HepG2 (cell line): Measurements from ENCODE around the gene SLC6A12. TPM values are rescaled to one million over a fixed set of nuclear protein-coding genes. Genes with fewer than 3 reads are reported as not detected.

ENCODE experiments used
- ATAC-seq: fragments of 200-7000 bp; cut with Tn5 transposase; 3 replicates; pipeline ENCODE4 v1.9.1; 2020; ENCODE audit warnings: mild to moderate bottlenecking, moderate library complexity
- BruUV-seq: library from RNA; stranded (reverse); fragments of 400-500 nt; replicated peaks from 2 replicates; lab custom pipeline; 2021; lab: Mats Ljungman, UMichigan
- CTCF ChIA-PET: fragments of 300-600 bp; formaldehyde crosslinking; extraction: SDS; loops from one replicate; lab custom pipeline; 2021; ENCODE audit warnings: low total read pairs, inconsistent platforms, low intra/inter-chr PET ratio; lab: Yijun Ruan, JAX
- POLR2A ChIA-PET: fragments of 350-600 bp; sonication (Branson Sonifier 250); formaldehyde crosslinking; loops from one replicate; lab custom pipeline; 2020; ENCODE audit warnings: antibody characterized with exemption, inconsistent platforms; lab: Yijun Ruan, JAX
- DNase-seq: peaks from one replicate; pipeline ENCODE4 v3.0.0-alpha.2; 2015; ENCODE audit warnings: low spot score
- FAIRE-seq: peaks from 3 replicates; lab custom pipeline; 2011; peaks lifted over from hg19 to GRCh38; lab: Jason Lieb, UNC
- H2AFZ ChIP-seq: one replicate; pipeline ENCODE4 v1.6.1; 2011; ENCODE audit warnings: low read length, inconsistent platforms
- H3K27ac ChIP-seq: fragments of 300-600 bp; 3 replicates; pipeline ENCODE4 v1.8.0; 2011; ENCODE audit warnings: mixed run types, mild to moderate bottlenecking, mixed read lengths, low read length, inconsistent platforms; ENCODE audit not compliant: insufficient read depth; ENCODE audit errors: extremely low read length
- H3K27me3 ChIP-seq, 2 experiments: fragments of 200-600 bp in 1 of 2; 2 replicates in 1 of 2; 3 replicates in 1 of 2; pipeline versions ENCODE4 v1.6.0 to v1.8.0; 2011; ENCODE audit warnings: low read length in 2 of 2, mild to moderate bottlenecking in 2 of 2, moderate library complexity in 2 of 2, inconsistent platforms in 1 of 2; ENCODE audit not compliant: insufficient read depth in 2 of 2, control insufficient read depth in 1 of 2
- H3K36me3 ChIP-seq, 2 experiments: fragments of 200-600 bp in 1 of 2; replicated peaks in 1 of 2; 2 replicates in 1 of 2; 3 replicates in 1 of 2; pipeline versions ENCODE4 v1.5.1 to v1.8.0; 2011; ENCODE audit warnings: low read length in 2 of 2, inconsistent platforms in 1 of 2; ENCODE audit not compliant: insufficient read depth in 2 of 2, control insufficient read depth in 1 of 2
- H3K4me1 ChIP-seq: 2 replicates; pipeline ENCODE4 v1.5.1; 2012; ENCODE audit warnings: low read length, inconsistent platforms; ENCODE audit not compliant: insufficient read depth
- H3K4me2 ChIP-seq: 2 replicates; pipeline ENCODE4 v1.6.0; 2011; ENCODE audit warnings: low read depth, low read length, inconsistent platforms
- H3K4me3 ChIP-seq, 3 experiments: fragments of 200-600 bp in 1 of 3; sonication (generic), shearing (Covaris generic) in 1 of 3; replicated peaks in 1 of 3; 2 replicates each; pipeline ENCODE4 v1.5.1; 2011 to 2016; ENCODE audit warnings: low read length in 3 of 3, inconsistent platforms in 2 of 3, low read depth in 2 of 3, mild to moderate bottlenecking in 2 of 3, control low read depth in 1 of 3, mixed read lengths in 1 of 3; ENCODE audit not compliant: insufficient read depth in 1 of 3
- H3K79me2 ChIP-seq: one replicate; pipeline ENCODE4 v1.6.1; 2011; ENCODE audit warnings: low read length, inconsistent platforms; ENCODE audit not compliant: insufficient read depth
- H3K9ac ChIP-seq: 2 replicates; pipeline ENCODE4 v1.6.0; 2011; ENCODE audit warnings: mild to moderate bottlenecking, low read depth, low read length, inconsistent platforms; ENCODE audit not compliant: insufficient read depth
- H3K9me3 ChIP-seq: 2 replicates; pipeline ENCODE4 v1.5.1; 2012; ENCODE audit warnings: mild to moderate bottlenecking, low read length
- H4K20me1 ChIP-seq: 2 replicates; pipeline ENCODE4 v1.6.0; 2011; ENCODE audit warnings: inconsistent platforms, mild to moderate bottlenecking, low read length, moderate library complexity; ENCODE audit not compliant: insufficient read depth
- ARNT ChIP-seq: fragments of 450-650 bp; IDR thresholded peaks from 2 replicates; pipeline ENCODE4 v1.6.1; 2017
- DNMT3B ChIP-seq: conservative IDR thresholded peaks from 2 replicates; pipeline ENCODE4 v1.6.1; 2016; ENCODE audit warnings: missing biosample characterization, control low read depth
- FOXO1 ChIP-seq: sonication (generic); formaldehyde crosslinking; IDR thresholded peaks from 2 replicates; pipeline ENCODE4 v1.4.0; 2020; ENCODE audit warnings: missing genetic modification reagents
- GFI1 ChIP-seq: sonication (generic); formaldehyde crosslinking; IDR thresholded peaks from 2 replicates; pipeline ENCODE4 v1.5.0; 2020; ENCODE audit warnings: missing genetic modification reagents, mild to moderate bottlenecking, borderline replicate concordance
- MAFK ChIP-seq, 2 experiments: IDR thresholded peaks in 1 of 2; conservative IDR thresholded peaks in 1 of 2; 2 replicates each; pipeline ENCODE4 v1.6.1; 2011; ENCODE audit warnings: improper control_type of control experiment in 2 of 2, low read length in 2 of 2
- REL ChIP-seq: sonication (generic); formaldehyde crosslinking; conservative IDR thresholded peaks from 2 replicates; pipeline ENCODE4 v1.8.0; 2022; ENCODE audit warnings: mild to moderate bottlenecking, missing genetic modification reagents, moderate library complexity
- ZFP36L2 ChIP-seq: sonication (generic); formaldehyde crosslinking; IDR thresholded peaks from 2 replicates; pipeline ENCODE4 v1.4.0; 2020; ENCODE audit warnings: missing genetic modification reagents
- ZNF615 ChIP-seq: sonication (generic); formaldehyde crosslinking; IDR thresholded peaks from 2 replicates; pipeline ENCODE4 v1.5.0; 2020; ENCODE audit warnings: mild to moderate bottlenecking, missing genetic modification reagents, borderline replicate concordance
- ZNF772 ChIP-seq: sonication (generic); formaldehyde crosslinking; IDR thresholded peaks from 2 replicates; pipeline ENCODE4 v1.5.0; 2020; ENCODE audit warnings: mild to moderate bottlenecking, missing genetic modification reagents
- ZSCAN20 ChIP-seq: sonication (generic); formaldehyde crosslinking; IDR thresholded peaks from 2 replicates; pipeline ENCODE4 v1.4.0; 2020; ENCODE audit warnings: missing genetic modification reagents, mild to moderate bottlenecking, borderline replicate concordance
- WGBS: methylation state at CpG from one replicate; pipeline ENCODE4 v1.1.6; 2017; ENCODE audit warnings: low lambda C conversion rate; 5-methylcytosine and 5-hydroxymethylcytosine counted together
- in situ Hi-C: cut with HindIII; loops from 2 replicates; pipeline ENCODE4 v1.10.0; 2017; ENCODE audit warnings: low pct_unique_long_range_greater_than_20kb; ENCODE audit not compliant: extremely low pct_ligation_motif_present
- intact Hi-C: fragments of 100-400 bp; cut with micrococcal nuclease; formaldehyde crosslinking; loops from one replicate; pipeline ENCODE4 v1.10.0; 2022; ENCODE audit not compliant: unreplicated experiment
- polyA plus RNA-seq, 8 experiments: library from polyadenylated mRNA; depleted of rRNA in 3 of 8; stranded (reverse) in 7 of 8; unstranded in 1 of 8; fragments of >200 nt; fragmentation: Illumina TruSeq in 4 of 8; extraction: Trizol in 4 of 8; gene quantifications; 2 replicates each; pipeline versions ENCODE4 v1.2.1 to v1.2.3, GENCODE V29; 2011 to 2016; ENCODE audit warnings: low read depth in 4 of 8, missing spikeins in 1 of 8, mixed read lengths in 1 of 8; ENCODE audit not compliant: insufficient read depth in 1 of 8
- total RNA-seq, 5 experiments: library from RNA; depleted of rRNA; stranded (reverse); fragments of >200 nt; fragmentation: Illumina TruSeq; extraction: Trizol; gene quantifications; 2 replicates each; pipeline ENCODE4 v1.2.3, GENCODE V29; 2016; ENCODE audit warnings: low read depth in 1 of 5
- TF ChIP-seq, protein P1 (sequence below): sonication (generic); formaldehyde crosslinking; IDR thresholded peaks from 2 replicates; pipeline ENCODE4 v1.4.0; 2020; ENCODE audit warnings: missing genetic modification reagents, borderline replicate concordance
- TF ChIP-seq, protein P2 (sequence below): sonication (generic); formaldehyde crosslinking; IDR thresholded peaks from 2 replicates; pipeline ENCODE4 v1.5.1; 2020; ENCODE audit warnings: mild to moderate bottlenecking, missing genetic modification reagents, moderate library complexity
- TF ChIP-seq, protein P3 (sequence below): sonication (generic); formaldehyde crosslinking; IDR thresholded peaks from 2 replicates; pipeline ENCODE4 v1.5.1; 2020; ENCODE audit warnings: mild to moderate bottlenecking, moderate library complexity, missing genetic modification reagents

The SLC6A12 gene
- total and polyA plus RNA-seq, 2 of the 13 experiments (the other 11 are each of a cell fraction or from before 2014, with no cell fraction given), result 3.7 to 18.8 TPM

DNA sequence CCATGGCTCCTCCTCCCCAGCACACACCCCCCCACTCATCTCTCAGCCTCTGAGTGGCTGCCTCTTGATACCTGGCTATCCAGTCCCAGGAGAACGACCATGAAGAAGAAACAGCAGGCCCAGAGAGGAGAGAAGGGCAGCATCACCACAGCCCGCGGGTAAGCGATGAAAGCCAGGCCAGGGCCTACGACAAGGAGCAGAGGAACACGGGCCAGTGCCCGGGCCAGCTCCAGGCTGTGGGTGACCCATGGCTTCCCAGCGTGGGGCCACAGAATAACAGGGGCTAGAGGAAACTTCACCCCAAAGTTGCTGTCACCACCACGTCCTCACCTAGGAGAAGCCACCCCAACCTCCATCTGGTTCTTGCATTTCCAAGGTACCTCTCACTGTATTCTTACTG lies 10.4 kb upstream of the SLC6A12 start:
- ATAC-seq, result no peak
- BruUV-seq, result no TSS peak
- Histone ChIP-seq H3K27me3 (peaks cover 1 to 3% of the 10 kb centered on the region in 2 experiments; a peak in 2 of 5 replicates), H3K4me1 (peaks cover 4% of the 10 kb centered on the region), H3K9me3 (no peaks in the 10 kb centered on the region), H3K9ac (no peak overlapping the region), H3K79me2 (no peaks in the 10 kb centered on the region), H3K4me2 (no peak overlapping the region), H4K20me1 (no peaks in the 10 kb centered on the region), H3K27ac (no peak overlapping the region), H3K36me3 (no peaks in the 10 kb centered on the region), H2AFZ (no peak overlapping the region), H3K4me3 (no peak overlapping the region)
- TF ChIP-seq DNMT3B (CRISPR knock-in tag) (no peak), ARNT (no peak), MAFK (conservative IDR thresholded peaks at IDR 0.05 in 1 of 2, IDR thresholded peaks at IDR 0.05 in 1 of 2; ENCODE audit: low read length in 2 of 2) (no peak), ZNF615 (CRISPR knock-in tag) (no peak), ZFP36L2 (CRISPR knock-in tag) (no peak), ZSCAN20 (CRISPR knock-in tag) (no peak), FOXO1 (CRISPR knock-in tag) (no peak), ZNF772 (CRISPR knock-in tag) (no peak), REL (CRISPR knock-in tag) (no peak), GFI1 (CRISPR knock-in tag) (no peak)
- TF ChIP-seq, protein P1, sequence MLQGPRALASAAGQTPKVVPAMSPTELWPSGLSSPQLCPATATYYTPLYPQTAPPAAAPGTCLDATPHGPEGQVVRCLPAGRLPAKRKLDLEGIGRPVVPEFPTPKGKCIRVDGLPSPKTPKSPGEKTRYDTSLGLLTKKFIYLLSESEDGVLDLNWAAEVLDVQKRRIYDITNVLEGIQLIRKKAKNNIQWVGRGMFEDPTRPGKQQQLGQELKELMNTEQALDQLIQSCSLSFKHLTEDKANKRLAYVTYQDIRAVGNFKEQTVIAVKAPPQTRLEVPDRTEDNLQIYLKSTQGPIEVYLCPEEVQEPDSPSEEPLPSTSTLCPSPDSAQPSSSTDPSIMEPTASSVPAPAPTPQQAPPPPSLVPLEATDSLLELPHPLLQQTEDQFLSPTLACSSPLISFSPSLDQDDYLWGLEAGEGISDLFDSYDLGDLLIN (CRISPR knock-in tag), result no peak
- TF ChIP-seq, protein P2, sequence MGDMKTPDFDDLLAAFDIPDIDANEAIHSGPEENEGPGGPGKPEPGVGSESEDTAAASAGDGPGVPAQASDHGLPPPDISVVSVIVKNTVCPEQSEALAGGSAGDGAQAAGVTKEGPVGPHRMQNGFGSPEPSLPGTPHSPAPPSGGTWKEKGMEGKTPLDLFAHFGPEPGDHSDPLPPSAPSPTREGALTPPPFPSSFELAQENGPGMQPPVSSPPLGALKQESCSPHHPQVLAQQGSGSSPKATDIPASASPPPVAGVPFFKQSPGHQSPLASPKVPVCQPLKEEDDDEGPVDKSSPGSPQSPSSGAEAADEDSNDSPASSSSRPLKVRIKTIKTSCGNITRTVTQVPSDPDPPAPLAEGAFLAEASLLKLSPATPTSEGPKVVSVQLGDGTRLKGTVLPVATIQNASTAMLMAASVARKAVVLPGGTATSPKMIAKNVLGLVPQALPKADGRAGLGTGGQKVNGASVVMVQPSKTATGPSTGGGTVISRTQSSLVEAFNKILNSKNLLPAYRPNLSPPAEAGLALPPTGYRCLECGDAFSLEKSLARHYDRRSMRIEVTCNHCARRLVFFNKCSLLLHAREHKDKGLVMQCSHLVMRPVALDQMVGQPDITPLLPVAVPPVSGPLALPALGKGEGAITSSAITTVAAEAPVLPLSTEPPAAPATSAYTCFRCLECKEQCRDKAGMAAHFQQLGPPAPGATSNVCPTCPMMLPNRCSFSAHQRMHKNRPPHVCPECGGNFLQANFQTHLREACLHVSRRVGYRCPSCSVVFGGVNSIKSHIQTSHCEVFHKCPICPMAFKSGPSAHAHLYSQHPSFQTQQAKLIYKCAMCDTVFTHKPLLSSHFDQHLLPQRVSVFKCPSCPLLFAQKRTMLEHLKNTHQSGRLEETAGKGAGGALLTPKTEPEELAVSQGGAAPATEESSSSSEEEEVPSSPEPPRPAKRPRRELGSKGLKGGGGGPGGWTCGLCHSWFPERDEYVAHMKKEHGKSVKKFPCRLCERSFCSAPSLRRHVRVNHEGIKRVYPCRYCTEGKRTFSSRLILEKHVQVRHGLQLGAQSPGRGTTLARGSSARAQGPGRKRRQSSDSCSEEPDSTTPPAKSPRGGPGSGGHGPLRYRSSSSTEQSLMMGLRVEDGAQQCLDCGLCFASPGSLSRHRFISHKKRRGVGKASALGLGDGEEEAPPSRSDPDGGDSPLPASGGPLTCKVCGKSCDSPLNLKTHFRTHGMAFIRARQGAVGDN (CRISPR knock-in tag), result no peak
- TF ChIP-seq, protein P3, sequence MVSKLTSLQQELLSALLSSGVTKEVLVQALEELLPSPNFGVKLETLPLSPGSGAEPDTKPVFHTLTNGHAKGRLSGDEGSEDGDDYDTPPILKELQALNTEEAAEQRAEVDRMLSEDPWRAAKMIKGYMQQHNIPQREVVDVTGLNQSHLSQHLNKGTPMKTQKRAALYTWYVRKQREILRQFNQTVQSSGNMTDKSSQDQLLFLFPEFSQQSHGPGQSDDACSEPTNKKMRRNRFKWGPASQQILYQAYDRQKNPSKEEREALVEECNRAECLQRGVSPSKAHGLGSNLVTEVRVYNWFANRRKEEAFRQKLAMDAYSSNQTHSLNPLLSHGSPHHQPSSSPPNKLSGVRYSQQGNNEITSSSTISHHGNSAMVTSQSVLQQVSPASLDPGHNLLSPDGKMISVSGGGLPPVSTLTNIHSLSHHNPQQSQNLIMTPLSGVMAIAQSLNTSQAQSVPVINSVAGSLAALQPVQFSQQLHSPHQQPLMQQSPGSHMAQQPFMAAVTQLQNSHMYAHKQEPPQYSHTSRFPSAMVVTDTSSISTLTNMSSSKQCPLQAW (CRISPR knock-in tag), result no peak
- no peak for DNase-seq
- CTCF ChIA-PET, result no interaction called here
- in situ Hi-C loops (no loop called here), intact Hi-C loops (no loop called here)
- POLR2A ChIA-PET, result interaction anchor here (2.0 kb wide), 1 partner anchor 12 kb away, joined by 5 read pairs; no protein-coding TSS in a partner anchor
- WGBS, result 71% methylated on average over 7 of the region's 9 CpGs
- FAIRE-seq, result no peak
